Endothelial cell (in vitro differentiated cells): ENCODE measurements around the gene TMEM151A. TPM values are rescaled to one million over a fixed set of nuclear protein-coding genes. Genes with fewer than 3 reads are reported as not detected.

Source experiments
- DNase-seq: peaks from one replicate; pipeline ENCODE4 v3.0.0; 2021; ENCODE audit warnings: low spot score
- H3K27ac Mint-ChIP-seq: one replicate; pipeline ENCODE4 v1.8.0; 2021; ENCODE audit warnings: mixed read lengths, inconsistent platforms; ENCODE audit not compliant: unreplicated experiment
- H3K27me3 Mint-ChIP-seq: one replicate; pipeline ENCODE4 v1.8.0; 2021; ENCODE audit warnings: mild to moderate bottlenecking, moderate library complexity, mixed read lengths, inconsistent platforms; ENCODE audit not compliant: unreplicated experiment
- H3K36me3 Mint-ChIP-seq: one replicate; pipeline ENCODE4 v1.8.0; 2021; ENCODE audit warnings: mild to moderate bottlenecking, low read depth, mixed read lengths, inconsistent platforms; ENCODE audit not compliant: unreplicated experiment
- H3K4me1 Mint-ChIP-seq: one replicate; pipeline ENCODE4 v1.8.0; 2021; ENCODE audit warnings: mild to moderate bottlenecking, mixed read lengths, inconsistent platforms; ENCODE audit not compliant: unreplicated experiment
- H3K4me3 Mint-ChIP-seq: one replicate; pipeline ENCODE4 v1.8.0; 2021; ENCODE audit warnings: mild to moderate bottlenecking, mixed read lengths, inconsistent platforms; ENCODE audit not compliant: unreplicated experiment
- H3K9me3 Mint-ChIP-seq: one replicate; pipeline ENCODE4 v1.8.0; 2021; ENCODE audit warnings: mixed read lengths, inconsistent platforms; ENCODE audit not compliant: unreplicated experiment
- CTCF ChIP-seq: fragments of 200-600 bp; sonication (generic); IDR thresholded peaks from one replicate; pipeline ENCODE4 v1.5.0; 2021; ENCODE audit warnings: antibody characterized with exemption; ENCODE audit not compliant: unreplicated experiment
- total RNA-seq: library from RNA; stranded (reverse); fragmentation: NEBNext Ultra II Directional; extraction: Animal tissue kit (Norgen Biotek cat#: 25700); gene quantifications from one replicate; pipeline ENCODE4 v1.2.1, GENCODE V29; 2021; ENCODE audit not compliant: unreplicated experiment

TMEM151A gene
- total RNA-seq, 1 donor from 2014 or later, result not detected

- TF ChIP-seq CTCF, result no peak
- Mint-ChIP-seq H3K27me3 (peaks cover 21% of the 10 kb centered on the region), H3K36me3 (peaks cover 11% of the 10 kb centered on the region), H3K9me3 (no peaks in the 10 kb centered on the region), H3K4me1 (peaks cover 11% of the 10 kb centered on the region), H3K27ac (peak overlapping the region; percentile 75), H3K4me3 (peak overlapping the region; percentile 35)
- no peak for DNase-seq
Measured at GRCh38 chr11:66279092-66279734, 12.5 kb upstream of the TMEM151A start.

- TF ChIP-seq CTCF, result no peak
- Mint-ChIP-seq H3K4me3 (no peak overlapping the region), H3K27me3 (peaks cover 19% of the 10 kb centered on the region), H3K4me1 (peaks cover 11% of the 10 kb centered on the region), H3K9me3 (no peaks in the 10 kb centered on the region), H3K27ac (no peak overlapping the region), H3K36me3 (peaks cover 8% of the 10 kb centered on the region)
- DNase-seq, result no peak
Measured at GRCh38 chr11:66280428-66280827, 11.3 kb upstream of the TMEM151A start.

- Mint-ChIP-seq H3K27me3 (peaks cover 17% of the 10 kb centered on the region), H3K27ac (peak overlapping the region; percentile 93), H3K4me3 (peak overlapping the region; percentile 56), H3K36me3 (peaks cover 8% of the 10 kb centered on the region), H3K9me3 (no peaks in the 10 kb centered on the region), H3K4me1 (peaks cover 11% of the 10 kb centered on the region)
- no peak for TF ChIP-seq CTCF
- no peak for DNase-seq
Measured at GRCh38 chr11:66281001-66281400, 10.7 kb upstream of the TMEM151A start.

GRCh38 chr11:66281776-66282467 lies 9.8 kb upstream of the TMEM151A start:
- peaks cover 11% of the 10 kb centered on the region for H3K4me1 Mint-ChIP-seq
- no peaks in the 10 kb centered on the region for H3K9me3 Mint-ChIP-seq
- no peak for DNase-seq
- no peak overlapping the region for H3K4me3 Mint-ChIP-seq
- peaks cover 19% of the 10 kb centered on the region for H3K27me3 Mint-ChIP-seq
- H3K27ac Mint-ChIP-seq, result peak overlapping the region; percentile 93
- no peak for TF ChIP-seq CTCF
- peaks cover 8% of the 10 kb centered on the region for H3K36me3 Mint-ChIP-seq
